Astrocyte of the cerebellum (primary cell): ENCODE results near the gene PARD6G.

Experiments used
- DNase-seq: peaks from one replicate; pipeline ENCODE4 v3.0.0-alpha.2; 2011; ENCODE audit warnings: low read depth
- H3K4me3 ChIP-seq: 2 replicates; pipeline ENCODE4 v1.5.1; 2011; ENCODE audit warnings: mild to moderate bottlenecking, low read depth, low read length, moderate library complexity
- in situ Hi-C: cut with HindIII; loops from 2 replicates; pipeline ENCODE4 v1.10.0; 2017; ENCODE audit warnings: low sequenced_read_pairs
- TF ChIP-seq, protein P1 (sequence below): IDR thresholded peaks from 2 replicates; pipeline ENCODE4 v1.5.1; 2012; ENCODE audit warnings: low read length, low read depth, moderate library complexity, mild to moderate bottlenecking; ENCODE audit errors: missing control alignments

PARD6G gene

DNA sequence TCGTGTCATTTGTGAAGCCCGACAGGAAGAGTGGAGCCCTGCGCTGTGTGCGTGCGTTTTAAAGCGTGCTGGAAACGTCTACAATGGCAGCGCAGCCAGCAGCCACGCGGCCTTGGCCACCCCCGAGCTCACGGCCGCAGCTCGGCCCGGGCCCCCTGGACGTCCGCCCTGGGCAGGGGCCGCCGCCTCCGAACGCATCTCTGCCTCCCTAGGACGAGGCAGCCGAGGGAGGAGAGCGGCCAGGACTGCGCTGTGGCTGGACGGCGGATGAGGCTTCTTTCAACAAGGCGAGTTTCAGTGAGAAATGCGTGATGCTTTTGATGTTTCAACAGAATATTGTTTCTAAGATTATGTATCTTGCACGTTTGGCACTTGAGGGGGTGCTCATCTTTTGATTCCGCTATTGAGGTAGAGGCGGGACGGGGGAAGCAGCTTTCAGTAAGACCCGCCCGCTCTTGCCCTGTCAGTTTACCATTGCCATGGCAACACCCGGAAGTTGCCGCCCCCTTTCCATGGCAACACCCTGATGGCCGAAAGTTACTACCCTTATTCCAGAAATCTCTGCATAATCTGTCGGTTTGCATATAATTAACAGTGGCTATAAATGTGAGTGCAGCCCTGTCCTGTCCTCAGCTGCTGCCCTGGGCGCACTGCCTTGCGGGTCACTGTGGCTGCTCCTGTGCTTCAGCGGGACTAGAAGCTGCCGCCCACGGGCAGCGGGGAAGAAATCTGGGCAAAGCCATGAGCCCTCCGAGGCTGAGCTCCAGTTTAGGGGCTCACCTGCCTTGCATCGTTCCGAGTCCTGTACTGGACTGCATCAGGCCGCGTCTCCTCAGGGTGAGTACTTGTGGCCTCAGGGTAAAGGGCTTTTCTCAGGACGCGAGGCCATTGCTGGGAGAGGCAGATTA is 99.6 kb downstream of the PARD6G start:
- in situ Hi-C loops = no loop called here
- peak overlapping the region; percentile 64 for H3K4me3 ChIP-seq
- TF ChIP-seq, protein P1, sequence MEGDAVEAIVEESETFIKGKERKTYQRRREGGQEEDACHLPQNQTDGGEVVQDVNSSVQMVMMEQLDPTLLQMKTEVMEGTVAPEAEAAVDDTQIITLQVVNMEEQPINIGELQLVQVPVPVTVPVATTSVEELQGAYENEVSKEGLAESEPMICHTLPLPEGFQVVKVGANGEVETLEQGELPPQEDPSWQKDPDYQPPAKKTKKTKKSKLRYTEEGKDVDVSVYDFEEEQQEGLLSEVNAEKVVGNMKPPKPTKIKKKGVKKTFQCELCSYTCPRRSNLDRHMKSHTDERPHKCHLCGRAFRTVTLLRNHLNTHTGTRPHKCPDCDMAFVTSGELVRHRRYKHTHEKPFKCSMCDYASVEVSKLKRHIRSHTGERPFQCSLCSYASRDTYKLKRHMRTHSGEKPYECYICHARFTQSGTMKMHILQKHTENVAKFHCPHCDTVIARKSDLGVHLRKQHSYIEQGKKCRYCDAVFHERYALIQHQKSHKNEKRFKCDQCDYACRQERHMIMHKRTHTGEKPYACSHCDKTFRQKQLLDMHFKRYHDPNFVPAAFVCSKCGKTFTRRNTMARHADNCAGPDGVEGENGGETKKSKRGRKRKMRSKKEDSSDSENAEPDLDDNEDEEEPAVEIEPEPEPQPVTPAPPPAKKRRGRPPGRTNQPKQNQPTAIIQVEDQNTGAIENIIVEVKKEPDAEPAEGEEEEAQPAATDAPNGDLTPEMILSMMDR = no peak
- DNase-seq = peak; percentile 45

- in situ Hi-C loops = no loop called here
- no peak for DNase-seq
- peak overlapping the region; percentile 64 for H3K4me3 ChIP-seq
- TF ChIP-seq, protein P1 = no peak
Observed at GRCh38 chr18:80147037-80147417, 100.3 kb downstream of the PARD6G start.

DNA sequence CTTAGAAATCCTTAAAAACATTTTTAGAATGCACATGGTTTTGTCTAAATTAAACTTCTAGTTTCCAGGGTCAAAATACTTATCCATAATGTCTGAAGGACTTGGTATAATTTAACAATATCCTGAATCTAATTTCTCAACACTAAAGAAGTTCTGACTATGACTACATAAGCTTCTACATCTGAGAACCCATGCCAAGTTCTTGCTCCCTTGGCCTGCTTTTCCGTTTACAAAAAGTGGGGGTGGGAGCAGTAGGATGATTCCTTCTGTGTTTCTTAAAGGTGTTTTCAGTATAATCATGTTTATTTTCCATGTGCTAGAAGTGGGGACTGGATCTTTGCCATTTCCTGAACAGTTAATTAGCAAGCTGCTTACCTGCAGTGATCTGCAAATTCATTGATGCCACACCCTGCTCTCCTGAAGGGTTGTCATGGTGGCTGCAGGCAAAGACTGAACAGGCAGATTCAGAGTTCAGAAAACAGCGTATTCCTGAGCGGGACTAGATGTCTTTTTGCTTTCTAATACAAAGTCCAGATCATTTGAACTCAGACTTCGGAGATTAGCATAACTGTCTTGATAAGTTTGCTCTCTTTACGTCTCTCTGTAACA is 102.0 kb downstream of the PARD6G start:
- DNase-seq = no peak
- TF ChIP-seq, protein P1 = no peak

DNA sequence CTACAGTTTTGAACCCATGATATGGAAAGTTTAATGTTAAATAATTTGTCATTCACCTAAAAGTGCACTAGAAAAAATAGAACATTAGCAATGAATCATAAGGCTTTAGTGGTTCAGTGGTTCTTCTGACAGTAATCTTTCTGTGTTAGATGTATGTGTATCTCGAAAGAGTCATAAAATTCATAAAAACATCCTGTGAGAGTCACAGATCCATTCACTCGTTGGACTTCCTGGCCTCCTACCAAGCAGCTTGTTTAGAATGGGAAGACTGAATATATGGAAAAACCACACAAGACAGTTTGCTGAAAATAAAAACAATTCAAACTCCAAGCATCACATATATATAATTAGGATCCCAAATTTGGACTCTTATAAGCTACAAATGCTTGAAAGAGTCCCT is 103.4 kb downstream of the PARD6G start:
- no peak for DNase-seq
- in situ Hi-C loops = no loop called here

More for the DNA sequence above, 102.0 kb downstream of the PARD6G start:
- no peak overlapping the region for H3K4me3 ChIP-seq
- in situ Hi-C loops = no loop called here

DNA sequence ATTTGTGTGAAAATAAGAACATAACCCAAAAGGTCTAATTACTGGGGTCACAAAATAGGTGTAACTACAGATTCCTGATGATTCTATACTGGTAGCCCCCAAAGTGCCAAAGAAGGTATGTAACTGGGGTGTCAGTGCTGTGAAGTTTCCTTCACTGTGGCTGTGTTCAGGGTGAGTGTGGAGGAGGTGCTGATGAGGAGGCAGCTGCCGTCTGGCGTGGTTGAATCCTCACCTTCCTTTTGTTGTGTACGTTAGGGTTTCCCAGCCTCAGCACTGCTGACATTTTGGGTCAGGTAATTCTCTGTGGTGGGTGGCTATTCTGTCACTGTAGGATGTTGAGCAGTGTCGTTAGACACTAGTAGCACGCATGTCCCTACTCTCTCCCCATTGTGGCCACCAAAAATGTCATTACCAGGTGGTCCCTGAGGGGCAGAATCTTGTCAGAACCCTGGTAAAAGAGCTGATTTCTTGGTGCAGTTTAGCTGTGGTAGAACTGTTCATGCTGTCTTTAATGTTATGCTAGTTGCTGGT is 106.8 kb downstream of the PARD6G start:
- in situ Hi-C loops = no loop called here
- no peak for DNase-seq
- no peak overlapping the region for H3K4me3 ChIP-seq
- TF ChIP-seq, protein P1 = no peak

More for the DNA sequence above, 103.4 kb downstream of the PARD6G start:
- no peak overlapping the region for H3K4me3 ChIP-seq
- TF ChIP-seq, protein P1 = no peak

DNA sequence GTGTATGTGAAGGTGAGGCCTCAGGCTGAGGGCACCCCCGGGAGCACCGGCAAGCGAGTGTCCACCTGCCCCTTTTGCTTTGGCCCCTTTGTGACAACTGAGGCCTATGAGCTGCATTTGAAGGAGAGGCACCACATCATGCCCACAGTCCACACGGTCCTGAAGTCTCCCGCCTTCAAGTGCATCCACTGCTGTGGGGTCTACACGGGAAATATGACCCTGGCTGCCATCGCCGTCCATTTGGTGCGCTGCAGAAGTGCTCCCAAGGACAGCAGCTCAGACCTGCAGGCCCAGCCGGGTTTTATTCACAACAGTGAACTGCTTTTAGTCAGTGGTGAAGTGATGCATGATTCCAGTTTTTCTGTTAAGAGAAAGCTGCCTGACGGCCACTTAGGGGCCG is 109.3 kb downstream of the PARD6G start:
- in situ Hi-C loops = no loop called here
- TF ChIP-seq, protein P1 = no peak
- no peak for DNase-seq
- no peak overlapping the region for H3K4me3 ChIP-seq
